GM19463 (cell line): Measurements from ENCODE around the gene ELAVL3.
"Not testable (repeated sequence)": the region's sequence is repeated elsewhere in the genome, so short reads cannot be mapped to it uniquely, and the experiment has no call there.

ENCODE experiments used
- ATAC-seq: cut with Tn5 transposase; IDR thresholded peaks from one replicate; pipeline ENCODE4 v1.9.1; 2021; ENCODE audit warnings: mild to moderate bottlenecking, moderate library complexity; ENCODE audit not compliant: unreplicated experiment

Gene ELAVL3

DNA sequence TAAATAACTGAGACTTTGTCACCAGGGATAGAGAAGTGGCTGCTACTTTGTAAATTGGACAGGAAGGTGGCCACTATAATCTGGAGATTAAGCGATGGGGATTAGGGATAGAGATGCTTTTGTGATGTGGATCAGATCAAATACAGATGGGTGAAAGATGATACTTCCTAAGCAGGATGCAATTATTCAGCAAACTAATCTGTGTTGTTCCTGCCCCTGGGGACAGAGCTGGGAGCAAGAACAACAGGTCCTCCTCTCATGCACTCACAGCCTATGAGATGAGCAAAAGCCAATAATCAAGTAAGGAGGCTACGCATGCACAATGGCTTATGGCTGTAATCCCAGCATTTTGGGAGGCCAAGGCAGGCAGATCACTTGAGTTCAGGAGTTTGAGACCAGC, 66.3 kb downstream of the ELAVL3 start:
- no peak for ATAC-seq

- no peak for ATAC-seq
Observed at GRCh38 chr19:11410682-11411081, 70.2 kb downstream of the ELAVL3 start.

DNA sequence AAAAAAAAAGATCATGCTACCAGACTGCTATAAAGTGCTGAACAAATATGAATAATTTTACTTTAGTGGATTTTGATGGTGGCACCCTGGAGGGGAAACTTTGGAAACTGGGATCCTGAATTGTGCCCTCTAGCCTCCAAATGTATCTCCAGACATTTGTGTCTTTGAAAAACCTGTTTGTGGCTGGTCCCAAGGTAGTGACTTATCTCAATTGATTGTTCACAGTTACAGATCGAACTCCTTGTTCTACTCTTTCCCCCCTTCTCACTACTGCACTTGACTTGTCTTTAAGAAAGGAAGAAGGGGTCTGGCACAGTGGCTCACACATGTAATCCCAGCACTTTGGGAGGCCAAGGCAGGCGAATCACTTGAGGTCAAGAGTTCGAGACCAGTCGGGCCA, 72.3 kb downstream of the ELAVL3 start:
- no peak for ATAC-seq

GRCh38 chr19:11406703-11407236, 74.1 kb downstream of the ELAVL3 start:
- not testable (repeated sequence) for ATAC-seq

DNA sequence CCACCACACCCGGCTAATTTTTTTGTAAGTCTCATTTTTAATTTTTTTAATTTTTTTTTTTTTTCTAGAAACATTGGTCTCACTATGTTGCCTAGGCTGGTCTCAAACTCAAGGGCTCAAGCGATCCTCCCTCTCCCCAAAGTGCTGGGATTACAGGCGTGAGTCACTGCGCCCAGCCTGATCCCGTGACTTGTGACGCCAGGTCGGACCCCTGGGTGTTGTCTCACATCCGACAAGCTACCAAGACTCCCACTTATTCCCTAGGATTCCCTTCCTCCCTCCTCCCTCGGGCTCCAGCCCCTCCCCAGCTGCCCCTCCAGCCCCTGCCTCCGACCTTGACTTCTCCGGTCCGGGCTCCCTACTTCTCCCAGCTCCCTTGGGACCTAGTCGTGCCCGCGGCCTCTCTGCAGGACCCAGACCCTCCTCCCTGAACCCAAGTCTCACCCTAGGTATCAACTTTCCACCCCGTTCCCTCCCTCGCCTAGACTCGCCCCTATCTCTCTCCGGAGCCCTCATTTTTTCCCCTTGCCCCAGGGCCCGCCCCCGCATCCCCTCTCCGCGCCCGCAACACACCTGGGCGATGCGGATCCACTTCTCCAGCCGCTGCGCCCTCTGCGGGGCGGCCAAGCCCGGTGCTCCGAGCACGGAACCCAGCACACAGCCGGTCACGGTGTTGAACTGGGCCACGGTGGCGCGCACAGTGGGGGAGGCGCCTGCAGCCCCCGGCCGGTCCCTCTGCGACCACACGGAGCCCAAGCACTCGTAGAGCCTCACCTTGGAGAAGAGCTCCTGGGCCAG, 74.8 kb downstream of the ELAVL3 start:
- no peak for ATAC-seq

DNA sequence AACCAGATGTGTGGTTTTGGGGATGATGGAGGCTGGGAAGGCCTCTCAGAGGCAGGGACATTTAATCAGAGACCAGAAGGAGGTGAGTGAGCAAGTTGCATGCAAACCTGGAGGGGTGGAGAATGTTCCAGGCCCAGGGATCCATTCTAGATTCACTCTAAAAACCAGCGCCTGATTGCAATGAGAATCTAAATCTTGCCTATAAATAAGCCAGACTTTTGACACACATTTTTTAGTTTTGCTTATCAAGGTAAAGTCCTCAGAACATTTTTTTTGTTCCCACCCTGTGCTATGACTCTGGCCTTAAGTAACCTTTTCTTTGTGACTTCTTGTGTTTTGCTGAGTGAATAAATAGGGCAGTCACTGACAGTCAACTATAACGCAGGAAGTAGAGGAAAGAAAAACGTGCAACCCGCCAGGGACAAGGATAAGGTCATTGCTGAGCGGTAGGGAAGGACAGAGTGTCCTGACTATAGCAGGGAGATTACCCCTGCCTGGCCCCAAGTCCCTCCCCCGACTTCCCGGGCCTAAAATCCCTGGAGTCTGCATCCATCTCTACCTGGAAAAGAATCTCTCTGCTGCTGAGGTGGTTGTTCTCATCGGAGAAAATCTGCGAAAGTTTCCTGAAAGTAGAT, 76.1 kb downstream of the ELAVL3 start:
- no peak for ATAC-seq

DNA sequence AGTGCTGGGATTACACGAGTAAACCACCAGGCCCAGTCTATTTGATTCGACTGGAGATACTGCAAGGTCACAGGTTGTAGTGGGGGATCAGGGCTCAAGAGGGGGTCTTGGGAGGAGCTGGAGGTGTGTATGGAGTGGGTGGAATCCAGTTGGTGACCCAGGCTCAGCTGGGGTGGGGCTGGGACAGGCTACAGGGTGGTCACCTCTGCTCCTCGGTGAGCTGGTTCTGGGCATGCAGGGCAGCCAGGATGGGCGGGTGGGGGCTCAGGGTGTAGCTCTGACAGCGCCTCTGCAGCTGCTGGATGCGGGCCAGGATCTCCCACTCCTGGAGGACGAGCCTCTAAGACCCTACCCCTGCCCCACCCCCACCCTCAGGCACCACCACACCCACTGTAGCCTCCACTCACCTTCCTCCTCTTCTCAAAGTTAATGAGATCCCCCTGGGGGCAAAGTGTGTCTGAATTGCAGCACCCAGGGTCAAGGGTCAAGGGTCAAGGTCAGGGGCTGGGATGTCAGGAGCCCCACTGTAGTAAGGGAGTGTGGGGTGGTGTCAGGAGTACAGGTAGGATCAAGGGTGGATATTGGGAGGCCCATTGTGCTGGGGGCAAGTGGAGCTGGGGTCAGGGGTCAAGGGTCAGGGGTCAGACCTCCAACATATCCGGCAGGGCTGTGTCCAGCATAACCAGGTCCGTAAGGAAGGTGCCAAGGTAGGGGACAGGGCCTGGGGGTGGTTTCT, 78.9 kb downstream of the ELAVL3 start:
- ATAC-seq, result no peak
